Stimulated activated CD8-positive, alpha-beta memory T cell treated with anti-CD3 and anti-CD28 coated beads, Interleukin-15, amount 100 ng/mL, for 1 hour (primary cell): ENCODE results near the gene MOGAT1.
"Not testable (repeated sequence)": the region's sequence is repeated elsewhere in the genome, so short reads cannot be mapped to it uniquely, and the experiment has no call there.

Experiments
- DNase-seq: peaks from one replicate; pipeline ENCODE4 v3.0.0-alpha.2; 2020; ENCODE audit warnings: low read depth

The MOGAT1 gene

GRCh38 chr2:222710736-222711135, 39.3 kb downstream of the MOGAT1 start:
- no peak for DNase-seq

- DNase-seq = no peak
Observed at GRCh38 chr2:222711315-222711940, 40.0 kb downstream of the MOGAT1 start.

GRCh38 chr2:222713002-222713401, 41.5 kb downstream of the MOGAT1 start:
- DNase-seq = no peak

- no peak for DNase-seq
Observed at GRCh38 chr2:222714361-222715241, 43.1 kb downstream of the MOGAT1 start.

GRCh38 chr2:222715742-222716141, 44.3 kb downstream of the MOGAT1 start:
- DNase-seq = no peak

GRCh38 chr2:222719787-222720186, 48.3 kb downstream of the MOGAT1 start:
- DNase-seq = not testable (repeated sequence)

GRCh38 chr2:222721597-222721996, 50.1 kb downstream of the MOGAT1 start:
- not testable (repeated sequence) for DNase-seq

- DNase-seq = no peak
Observed at GRCh38 chr2:222722327-222722946, 51.0 kb downstream of the MOGAT1 start.

- no peak for DNase-seq
Observed at GRCh38 chr2:222724208-222724607, 52.8 kb downstream of the MOGAT1 start.

- no peak for DNase-seq
Observed at GRCh38 chr2:222728621-222729020, 57.2 kb downstream of the MOGAT1 start.

GRCh38 chr2:222730366-222730999, 59.0 kb downstream of the MOGAT1 start:
- no peak for DNase-seq

GRCh38 chr2:222731201-222731621, 59.8 kb downstream of the MOGAT1 start:
- no peak for DNase-seq

- no peak for DNase-seq
Observed at GRCh38 chr2:222732489-222733178, 61.2 kb downstream of the MOGAT1 start.

- DNase-seq = no peak
Observed at GRCh38 chr2:222733470-222733845, 62.0 kb downstream of the MOGAT1 start.

GRCh38 chr2:222733846-222734702, 62.6 kb downstream of the MOGAT1 start:
- DNase-seq = no peak

GRCh38 chr2:222734703-222735014, 63.2 kb downstream of the MOGAT1 start:
- no peak for DNase-seq

- DNase-seq = no peak
Observed at GRCh38 chr2:222736301-222736700, 64.8 kb downstream of the MOGAT1 start.

- no peak for DNase-seq
Observed at GRCh38 chr2:222736924-222737323, 65.5 kb downstream of the MOGAT1 start.

GRCh38 chr2:222738312-222738711, 66.9 kb downstream of the MOGAT1 start:
- DNase-seq = no peak

- DNase-seq = no peak
Observed at GRCh38 chr2:222738809-222739208, 67.4 kb downstream of the MOGAT1 start.

- no peak for DNase-seq
Observed at GRCh38 chr2:222739939-222740338, 68.5 kb downstream of the MOGAT1 start.
